K562 (cell line): ENCODE results near the gene MED29. TPM values are rescaled to one million over a fixed set of nuclear protein-coding genes. Genes with fewer than 3 reads are reported as not detected.

ENCODE experiments used
- E2F3 ChIP-seq: fragments of 250-450 bp; sonication (Bioruptor Pico); IDR thresholded peaks from 2 replicates; pipeline ENCODE4 v1.4.0; 2020; ENCODE audit warnings: mild to moderate bottlenecking
- EZH2 ChIP-seq: IDR thresholded peaks from 2 replicates; pipeline ENCODE4 v1.6.1; 2012; ENCODE audit warnings: low read depth, mild to moderate bottlenecking, inconsistent platforms, low read length, borderline replicate concordance
- NELFE ChIP-seq: IDR thresholded peaks from 2 replicates; pipeline ENCODE4 v1.6.1; 2011; ENCODE audit warnings: mild to moderate bottlenecking; ENCODE audit not compliant: insufficient read depth, insufficient read length
- SAP30 ChIP-seq: fragments of 200-600 bp; sonication (generic); IDR thresholded peaks from 2 replicates; pipeline ENCODE4 v1.6.1; 2012; ENCODE audit warnings: borderline replicate concordance, low read depth, mild to moderate bottlenecking, moderate library complexity, low read length, control low read depth, inconsistent platforms; ENCODE audit not compliant: insufficient read depth, poor library complexity, severe bottlenecking
- TEAD1 ChIP-seq, 2 experiments: fragments of 450-650 bp in 1 of 2; sonication (generic) in 1 of 2; formaldehyde crosslinking; IDR thresholded peaks; 2 replicates each; pipeline versions ENCODE4 v1.4.0 to v1.8.0; 2020 to 2022; ENCODE audit warnings: mild to moderate bottlenecking in 2 of 2, missing genetic modification reagents in 1 of 2
- ZKSCAN8 ChIP-seq: fragments of 200-800 bp; sonication (Bioruptor generic); IDR thresholded peaks from 2 replicates; pipeline ENCODE4 v1.6.1; 2016; ENCODE audit warnings: missing genetic modification characterization, missing compliant biosample characterization
- polyA plus RNA-seq, 8 experiments: library from polyadenylated mRNA; depleted of rRNA in 4 of 8; stranded (reverse) in 5 of 8; unstranded in 3 of 8; fragments of >200 nt; fragmentation: Nextera tagmentation in 2 of 8; fragmentation: Illumina TruSeq in 1 of 8; extraction: Ambion mirVana in 2 of 8; extraction: Trizol in 1 of 8; gene quantifications; 2 replicates each; pipeline versions ENCODE4 v1.2.1 to v1.2.3, GENCODE V29; 2011 to 2014; ENCODE audit warnings: inconsistent platforms in 1 of 8, missing spikeins in 1 of 8
- total RNA-seq, 7 experiments: library from RNA; depleted of rRNA in 6 of 7; stranded (reverse); fragments of >200 nt in 6 of 7; fragmentation: Illumina TruSeq in 2 of 7; extraction: Trizol in 2 of 7; gene quantifications; 2 replicates each; pipeline versions ENCODE4 v1.2.1 to v1.2.3, GENCODE V29; 2011 to 2021; ENCODE audit warnings: low replicate concordance in 1 of 7
- TF ChIP-seq, protein P1 (sequence below), 2 experiments: IDR thresholded peaks; 2 replicates each; pipeline ENCODE4 v1.6.1; 2012; ENCODE audit warnings: improper control_type of control experiment in 2 of 2, low read depth in 2 of 2, low read length in 2 of 2, borderline replicate concordance in 1 of 2
- TF ChIP-seq, protein P2 (sequence below): fragments of 450-650 bp; IDR thresholded peaks from 2 replicates; pipeline ENCODE4 v1.6.1; 2018; ENCODE audit not compliant: partially characterized antibody
- TF ChIP-seq, protein P3 (sequence below): fragments of 450-650 bp; IDR thresholded peaks from 2 replicates; pipeline ENCODE4 v1.6.1; 2016; ENCODE audit warnings: antibody characterized with exemption
- TF ChIP-seq, protein P4 (sequence below): sonication (generic); formaldehyde crosslinking; IDR thresholded peaks from 2 replicates; pipeline ENCODE4 v1.8.0; 2022; ENCODE audit warnings: mild to moderate bottlenecking, missing genetic modification reagents
- TF ChIP-seq, protein P5 (sequence below): IDR thresholded peaks from 2 replicates; pipeline ENCODE4 v1.6.1; 2014; ENCODE audit warnings: antibody characterized with exemption

MED29 gene
- total and polyA plus RNA-seq, 9 of the 15 experiments (the other 6 are each of a cell fraction or from before 2014, with no cell fraction given): 1.8 to 22.6 (median 12.4) TPM

DNA sequence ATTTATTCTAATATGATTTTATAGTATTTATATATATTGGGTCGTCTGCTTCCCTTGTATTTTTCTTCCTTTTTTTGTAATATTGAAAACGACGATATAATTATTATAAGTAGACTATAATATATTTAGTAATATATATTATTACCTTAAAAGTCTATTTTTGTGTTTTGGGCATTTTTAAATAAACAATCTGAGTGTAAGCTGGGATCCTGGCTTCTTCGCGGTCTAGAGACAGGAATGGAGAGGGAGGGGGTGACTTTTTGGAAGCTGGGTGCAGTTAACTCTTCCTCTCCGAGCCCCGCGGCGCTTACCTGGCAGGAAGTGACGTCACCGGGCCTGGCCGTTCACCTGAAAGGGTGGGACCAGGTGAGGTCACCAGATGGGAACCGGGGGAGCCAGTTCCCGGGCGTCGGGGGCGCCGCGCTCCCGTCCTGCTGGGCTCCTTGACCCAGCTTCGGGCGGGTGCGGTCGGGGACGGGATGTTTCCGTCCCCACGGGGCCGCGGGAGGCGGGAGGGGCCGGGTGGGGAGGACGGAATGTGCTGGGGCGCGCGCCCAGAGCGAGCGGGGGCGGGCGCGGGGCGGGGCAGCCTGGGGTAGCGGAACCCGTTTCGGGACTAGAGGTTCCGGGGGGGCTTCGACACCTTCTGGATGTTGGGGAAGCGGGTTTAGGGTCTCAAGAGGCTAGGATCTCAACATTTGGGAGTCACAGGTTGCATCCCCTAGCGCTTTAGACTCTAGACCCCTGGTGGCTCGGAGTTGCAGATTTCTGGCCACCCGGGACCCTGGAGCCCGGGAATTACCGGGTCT lies 18.2 kb downstream of the MED29 start (continued):
- TF ChIP-seq, protein P1, sequence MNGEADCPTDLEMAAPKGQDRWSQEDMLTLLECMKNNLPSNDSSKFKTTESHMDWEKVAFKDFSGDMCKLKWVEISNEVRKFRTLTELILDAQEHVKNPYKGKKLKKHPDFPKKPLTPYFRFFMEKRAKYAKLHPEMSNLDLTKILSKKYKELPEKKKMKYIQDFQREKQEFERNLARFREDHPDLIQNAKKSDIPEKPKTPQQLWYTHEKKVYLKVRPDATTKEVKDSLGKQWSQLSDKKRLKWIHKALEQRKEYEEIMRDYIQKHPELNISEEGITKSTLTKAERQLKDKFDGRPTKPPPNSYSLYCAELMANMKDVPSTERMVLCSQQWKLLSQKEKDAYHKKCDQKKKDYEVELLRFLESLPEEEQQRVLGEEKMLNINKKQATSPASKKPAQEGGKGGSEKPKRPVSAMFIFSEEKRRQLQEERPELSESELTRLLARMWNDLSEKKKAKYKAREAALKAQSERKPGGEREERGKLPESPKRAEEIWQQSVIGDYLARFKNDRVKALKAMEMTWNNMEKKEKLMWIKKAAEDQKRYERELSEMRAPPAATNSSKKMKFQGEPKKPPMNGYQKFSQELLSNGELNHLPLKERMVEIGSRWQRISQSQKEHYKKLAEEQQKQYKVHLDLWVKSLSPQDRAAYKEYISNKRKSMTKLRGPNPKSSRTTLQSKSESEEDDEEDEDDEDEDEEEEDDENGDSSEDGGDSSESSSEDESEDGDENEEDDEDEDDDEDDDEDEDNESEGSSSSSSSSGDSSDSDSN (IDR thresholded peaks at IDR 0.05; ENCODE audit: borderline replicate concordance in 1 of 2, low read depth in 2 of 2, low read length in 2 of 2): no peak
- TF ChIP-seq TEAD1 (CRISPR knock-in tag; IDR thresholded peaks at IDR 0.05): 0 out of 4 replicates have a peak, but pooled peaks of 1 of the 2 experiments have one; percentile 17
- TF ChIP-seq, protein P2, sequence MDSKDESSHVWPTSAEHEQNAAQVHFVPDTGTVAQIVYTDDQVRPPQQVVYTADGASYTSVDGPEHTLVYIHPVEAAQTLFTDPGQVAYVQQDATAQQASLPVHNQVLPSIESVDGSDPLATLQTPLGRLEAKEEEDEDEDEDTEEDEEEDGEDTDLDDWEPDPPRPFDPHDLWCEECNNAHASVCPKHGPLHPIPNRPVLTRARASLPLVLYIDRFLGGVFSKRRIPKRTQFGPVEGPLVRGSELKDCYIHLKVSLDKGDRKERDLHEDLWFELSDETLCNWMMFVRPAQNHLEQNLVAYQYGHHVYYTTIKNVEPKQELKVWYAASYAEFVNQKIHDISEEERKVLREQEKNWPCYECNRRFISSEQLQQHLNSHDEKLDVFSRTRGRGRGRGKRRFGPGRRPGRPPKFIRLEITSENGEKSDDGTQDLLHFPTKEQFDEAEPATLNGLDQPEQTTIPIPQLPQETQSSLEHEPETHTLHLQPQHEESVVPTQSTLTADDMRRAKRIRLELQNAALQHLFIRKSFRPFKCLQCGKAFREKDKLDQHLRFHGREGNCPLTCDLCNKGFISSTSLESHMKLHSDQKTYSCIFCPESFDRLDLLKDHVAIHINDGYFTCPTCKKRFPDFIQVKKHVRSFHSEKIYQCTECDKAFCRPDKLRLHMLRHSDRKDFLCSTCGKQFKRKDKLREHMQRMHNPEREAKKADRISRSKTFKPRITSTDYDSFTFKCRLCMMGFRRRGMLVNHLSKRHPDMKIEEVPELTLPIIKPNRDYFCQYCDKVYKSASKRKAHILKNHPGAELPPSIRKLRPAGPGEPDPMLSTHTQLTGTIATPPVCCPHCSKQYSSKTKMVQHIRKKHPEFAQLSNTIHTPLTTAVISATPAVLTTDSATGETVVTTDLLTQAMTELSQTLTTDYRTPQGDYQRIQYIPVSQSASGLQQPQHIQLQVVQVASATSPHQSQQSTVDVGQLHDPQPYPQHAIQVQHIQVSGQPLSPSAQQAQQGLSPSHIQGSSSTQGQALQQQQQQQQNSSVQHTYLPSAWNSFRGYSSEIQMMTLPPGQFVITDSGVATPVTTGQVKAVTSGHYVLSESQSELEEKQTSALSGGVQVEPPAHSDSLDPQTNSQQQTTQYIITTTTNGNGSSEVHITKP: no peak
- TF ChIP-seq EZH2: no peak
- no peak for TF ChIP-seq NELFE
- TF ChIP-seq, protein P3, sequence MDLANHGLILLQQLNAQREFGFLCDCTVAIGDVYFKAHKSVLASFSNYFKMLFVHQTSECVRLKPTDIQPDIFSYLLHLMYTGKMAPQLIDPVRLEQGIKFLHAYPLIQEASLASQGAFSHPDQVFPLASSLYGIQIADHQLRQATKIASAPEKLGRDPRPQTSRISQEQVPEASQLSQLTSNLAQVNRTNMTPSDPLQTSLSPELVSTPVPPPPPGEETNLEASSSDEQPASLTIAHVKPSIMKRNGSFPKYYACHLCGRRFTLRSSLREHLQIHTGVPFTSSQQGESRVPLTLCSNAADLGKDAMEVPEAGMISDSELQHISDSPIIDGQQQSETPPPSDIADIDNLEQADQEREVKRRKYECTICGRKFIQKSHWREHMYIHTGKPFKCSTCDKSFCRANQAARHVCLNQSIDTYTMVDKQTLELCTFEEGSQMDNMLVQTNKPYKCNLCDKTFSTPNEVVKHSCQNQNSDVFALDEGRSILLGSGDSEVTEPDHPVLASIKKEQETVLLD: 0 out of 2 replicates have a peak, but pooled peaks have one; percentile 32
- TF ChIP-seq, protein P4, sequence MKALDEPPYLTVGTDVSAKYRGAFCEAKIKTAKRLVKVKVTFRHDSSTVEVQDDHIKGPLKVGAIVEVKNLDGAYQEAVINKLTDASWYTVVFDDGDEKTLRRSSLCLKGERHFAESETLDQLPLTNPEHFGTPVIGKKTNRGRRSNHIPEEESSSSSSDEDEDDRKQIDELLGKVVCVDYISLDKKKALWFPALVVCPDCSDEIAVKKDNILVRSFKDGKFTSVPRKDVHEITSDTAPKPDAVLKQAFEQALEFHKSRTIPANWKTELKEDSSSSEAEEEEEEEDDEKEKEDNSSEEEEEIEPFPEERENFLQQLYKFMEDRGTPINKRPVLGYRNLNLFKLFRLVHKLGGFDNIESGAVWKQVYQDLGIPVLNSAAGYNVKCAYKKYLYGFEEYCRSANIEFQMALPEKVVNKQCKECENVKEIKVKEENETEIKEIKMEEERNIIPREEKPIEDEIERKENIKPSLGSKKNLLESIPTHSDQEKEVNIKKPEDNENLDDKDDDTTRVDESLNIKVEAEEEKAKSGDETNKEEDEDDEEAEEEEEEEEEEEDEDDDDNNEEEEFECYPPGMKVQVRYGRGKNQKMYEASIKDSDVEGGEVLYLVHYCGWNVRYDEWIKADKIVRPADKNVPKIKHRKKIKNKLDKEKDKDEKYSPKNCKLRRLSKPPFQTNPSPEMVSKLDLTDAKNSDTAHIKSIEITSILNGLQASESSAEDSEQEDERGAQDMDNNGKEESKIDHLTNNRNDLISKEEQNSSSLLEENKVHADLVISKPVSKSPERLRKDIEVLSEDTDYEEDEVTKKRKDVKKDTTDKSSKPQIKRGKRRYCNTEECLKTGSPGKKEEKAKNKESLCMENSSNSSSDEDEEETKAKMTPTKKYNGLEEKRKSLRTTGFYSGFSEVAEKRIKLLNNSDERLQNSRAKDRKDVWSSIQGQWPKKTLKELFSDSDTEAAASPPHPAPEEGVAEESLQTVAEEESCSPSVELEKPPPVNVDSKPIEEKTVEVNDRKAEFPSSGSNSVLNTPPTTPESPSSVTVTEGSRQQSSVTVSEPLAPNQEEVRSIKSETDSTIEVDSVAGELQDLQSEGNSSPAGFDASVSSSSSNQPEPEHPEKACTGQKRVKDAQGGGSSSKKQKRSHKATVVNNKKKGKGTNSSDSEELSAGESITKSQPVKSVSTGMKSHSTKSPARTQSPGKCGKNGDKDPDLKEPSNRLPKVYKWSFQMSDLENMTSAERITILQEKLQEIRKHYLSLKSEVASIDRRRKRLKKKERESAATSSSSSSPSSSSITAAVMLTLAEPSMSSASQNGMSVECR (CRISPR knock-in tag): no peak
- TF ChIP-seq ZKSCAN8 (CRISPR knock-in tag): 0 out of 2 replicates have a peak, but pooled peaks have one; percentile 36
- TF ChIP-seq, protein P5, sequence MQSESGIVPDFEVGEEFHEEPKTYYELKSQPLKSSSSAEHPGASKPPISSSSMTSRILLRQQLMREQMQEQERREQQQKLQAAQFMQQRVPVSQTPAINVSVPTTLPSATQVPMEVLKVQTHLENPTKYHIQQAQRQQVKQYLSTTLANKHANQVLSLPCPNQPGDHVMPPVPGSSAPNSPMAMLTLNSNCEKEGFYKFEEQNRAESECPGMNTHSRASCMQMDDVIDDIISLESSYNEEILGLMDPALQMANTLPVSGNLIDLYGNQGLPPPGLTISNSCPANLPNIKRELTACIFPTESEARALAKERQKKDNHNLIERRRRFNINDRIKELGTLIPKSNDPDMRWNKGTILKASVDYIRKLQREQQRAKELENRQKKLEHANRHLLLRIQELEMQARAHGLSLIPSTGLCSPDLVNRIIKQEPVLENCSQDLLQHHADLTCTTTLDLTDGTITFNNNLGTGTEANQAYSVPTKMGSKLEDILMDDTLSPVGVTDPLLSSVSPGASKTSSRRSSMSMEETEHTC: no peak
- no peak for TF ChIP-seq E2F3 (CRISPR knock-in tag)
- no peak for TF ChIP-seq SAP30
